Hematopoietic multipotent progenitor cell (in vitro differentiated cells): ENCODE data around the gene ABHD4. TPM values are rescaled to one million over a fixed set of nuclear protein-coding genes. Genes with fewer than 3 reads are reported as not detected.
"Not testable (repeated sequence)": the region's sequence is repeated elsewhere in the genome, so short reads cannot be mapped to it uniquely, and the experiment has no call there.

Experiments
- DNase-seq, 3 donors: peaks; one replicate each; pipeline ENCODE4 v3.0.0-alpha.2; 2011 to 2015; ENCODE audit warnings: low read depth in 2 of 3, low spot score in 2 of 3
- total RNA-seq: library from RNA; depleted of rRNA; stranded (reverse); fragments of >200 nt; gene quantifications from one replicate; pipeline ENCODE4 v1.2.3, GENCODE V29; 2012

The ABHD4 gene
- total RNA-seq, 1 donor, result 26.7 TPM

- DNase-seq, result peak in 2 of 3 donors; percentile 31
These were observed 36.2 kb upstream of the ABHD4 start for GRCh38 chr14:22561661-22562579.

DNA sequence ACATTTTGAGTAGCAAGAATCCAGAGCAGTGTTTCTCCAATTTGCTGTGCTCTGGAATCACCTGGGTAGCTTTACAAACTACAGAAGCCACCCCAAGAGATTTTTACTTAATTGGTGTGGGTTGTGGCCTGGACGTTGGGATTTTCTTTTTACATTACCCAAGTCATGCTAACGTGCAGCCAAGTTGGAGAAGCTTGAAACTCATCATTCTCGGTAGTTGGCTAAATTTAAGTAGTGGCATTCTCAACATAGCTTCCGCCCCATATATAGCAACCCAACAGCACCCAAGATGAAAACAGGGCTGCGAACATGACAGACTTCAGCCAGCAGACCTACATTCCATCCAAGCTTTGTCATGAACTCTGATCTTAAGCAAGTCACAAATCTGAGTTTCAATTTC, 34.1 kb upstream of the ABHD4 start:
- DNase-seq, result no peak

DNA sequence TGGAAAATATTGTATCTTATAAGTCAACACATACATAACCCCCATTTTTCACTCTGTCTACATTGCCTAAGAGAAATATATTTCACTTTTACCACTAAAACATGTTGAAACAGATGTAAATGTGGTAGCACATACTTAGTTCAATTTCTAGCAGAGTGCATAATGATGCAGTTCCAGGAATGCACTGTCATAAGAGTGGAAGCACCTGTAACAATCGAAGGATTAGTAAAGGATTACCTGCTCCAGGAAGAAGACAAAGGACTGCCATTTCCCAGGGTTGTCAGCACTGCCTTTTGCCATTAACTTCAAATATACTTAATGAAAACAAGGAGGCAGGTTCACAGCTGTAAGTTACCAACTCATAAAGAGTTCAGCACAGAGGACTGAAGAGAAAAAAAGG, 33.6 kb upstream of the ABHD4 start:
- no peak for DNase-seq

DNA sequence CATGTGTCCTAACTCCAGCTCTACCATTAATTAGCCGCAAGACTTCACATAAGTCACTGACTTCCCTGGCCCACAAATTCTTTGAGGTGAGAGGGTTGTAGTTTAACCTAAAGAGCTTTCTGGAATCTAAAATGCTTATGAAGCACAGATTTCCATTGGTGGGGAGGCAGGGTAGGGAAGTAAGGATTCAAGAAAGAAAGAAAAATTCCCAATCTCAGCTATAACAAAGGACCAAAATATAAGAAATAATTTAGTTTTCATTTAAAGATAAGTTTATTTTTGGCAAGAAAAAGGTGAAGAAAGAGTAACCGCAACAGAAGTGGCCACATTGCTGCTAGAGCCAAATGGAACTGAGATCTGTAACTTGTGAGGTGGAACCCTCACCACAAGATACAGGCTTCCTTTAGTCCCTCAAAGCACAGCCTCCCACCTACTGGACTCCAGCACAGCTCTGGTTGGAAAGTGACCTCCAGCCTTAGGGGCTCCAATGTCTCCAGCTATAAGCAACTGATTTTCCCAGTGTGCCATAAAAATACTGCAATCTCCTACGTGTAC, 32.6 kb upstream of the ABHD4 start:
- DNase-seq, result no peak

DNA sequence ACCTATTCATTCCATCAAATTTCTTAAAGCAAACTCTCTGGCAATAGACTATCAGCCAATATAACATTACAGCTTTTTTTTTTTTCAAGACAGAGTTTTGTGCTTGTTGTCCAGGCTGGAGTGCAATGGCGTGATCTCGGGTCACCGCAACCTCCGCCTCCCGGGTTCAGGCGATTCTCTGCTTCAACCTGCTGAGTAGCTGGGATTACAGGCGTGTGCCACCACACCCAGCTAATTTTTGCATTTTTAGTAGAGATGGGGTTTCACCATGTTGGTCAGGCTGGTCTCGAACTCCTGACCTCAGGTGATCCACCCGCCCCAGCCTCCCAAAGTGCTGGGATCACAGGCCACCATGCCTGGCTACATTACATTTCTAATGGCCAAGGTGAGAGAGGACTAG, 31.8 kb upstream of the ABHD4 start:
- DNase-seq, result not testable (repeated sequence)

DNA sequence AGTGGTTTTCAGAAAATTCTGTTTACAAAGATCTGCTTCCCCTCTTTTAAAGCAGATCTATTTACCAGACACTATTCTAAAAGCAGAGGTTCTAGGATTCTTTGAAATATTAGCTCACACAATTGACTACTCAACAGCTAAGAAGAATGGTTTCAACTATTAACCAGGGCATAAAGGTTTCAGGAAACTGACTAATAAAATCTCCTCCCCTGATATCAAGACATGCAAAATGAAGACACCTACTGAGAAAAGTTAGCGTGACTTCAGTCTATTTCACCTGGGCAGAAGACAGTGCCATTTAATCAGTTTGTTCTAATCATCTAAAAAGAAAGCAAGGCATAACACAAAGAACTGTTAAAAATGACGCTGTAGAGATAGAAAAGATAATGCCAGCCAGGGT, 31.3 kb upstream of the ABHD4 start:
- no peak for DNase-seq

DNA sequence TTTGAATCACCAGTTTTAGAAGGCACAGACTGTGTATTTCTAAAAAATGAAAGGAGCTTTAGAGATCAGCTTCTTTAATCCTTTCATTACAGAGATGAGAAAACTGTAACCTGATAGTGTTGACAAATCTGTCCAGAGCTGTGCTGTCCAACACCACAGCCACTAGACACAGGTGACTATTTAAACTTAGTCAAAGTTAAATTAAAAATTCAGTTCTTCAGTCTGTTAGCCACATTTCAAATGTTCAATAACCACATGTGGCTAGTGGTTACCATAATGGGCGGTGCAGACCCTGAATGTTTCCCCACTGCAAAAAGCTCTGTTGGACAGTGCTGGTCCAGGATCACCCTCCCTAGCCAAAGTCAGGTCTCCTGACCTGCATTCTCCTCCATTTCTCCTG, 30.7 kb upstream of the ABHD4 start:
- no peak for DNase-seq

GRCh38 chr14:22569106-22569736, 28.9 kb upstream of the ABHD4 start:
- DNase-seq, result no peak

DNA sequence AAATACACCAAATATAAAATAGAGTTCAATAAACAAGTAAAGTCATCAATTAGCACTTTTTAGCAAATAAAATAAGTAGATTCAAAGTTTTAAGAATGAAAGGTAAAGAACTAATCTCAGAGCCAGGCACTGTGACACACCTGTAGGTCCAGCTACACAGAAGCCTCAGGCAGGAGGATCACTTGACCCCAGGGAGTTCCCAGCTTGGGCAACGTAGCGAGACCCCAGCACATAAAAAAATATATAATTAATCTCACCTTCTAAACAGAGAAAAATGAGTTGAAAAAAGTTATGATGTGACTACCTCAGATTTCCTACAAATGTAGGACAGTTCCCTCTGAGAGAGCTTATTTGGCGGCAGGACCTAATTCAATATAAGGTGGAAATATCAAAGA, 28.4 kb upstream of the ABHD4 start:
- no peak for DNase-seq

GRCh38 chr14:22570132-22570949, 27.8 kb upstream of the ABHD4 start:
- DNase-seq, result peak; percentile 86 to 98 (median 94)

GRCh38 chr14:22572562-22573058, 25.5 kb upstream of the ABHD4 start:
- no peak for DNase-seq

- no peak for DNase-seq
These were observed 24.3 kb upstream of the ABHD4 start for GRCh38 chr14:22573804-22574203.

DNA sequence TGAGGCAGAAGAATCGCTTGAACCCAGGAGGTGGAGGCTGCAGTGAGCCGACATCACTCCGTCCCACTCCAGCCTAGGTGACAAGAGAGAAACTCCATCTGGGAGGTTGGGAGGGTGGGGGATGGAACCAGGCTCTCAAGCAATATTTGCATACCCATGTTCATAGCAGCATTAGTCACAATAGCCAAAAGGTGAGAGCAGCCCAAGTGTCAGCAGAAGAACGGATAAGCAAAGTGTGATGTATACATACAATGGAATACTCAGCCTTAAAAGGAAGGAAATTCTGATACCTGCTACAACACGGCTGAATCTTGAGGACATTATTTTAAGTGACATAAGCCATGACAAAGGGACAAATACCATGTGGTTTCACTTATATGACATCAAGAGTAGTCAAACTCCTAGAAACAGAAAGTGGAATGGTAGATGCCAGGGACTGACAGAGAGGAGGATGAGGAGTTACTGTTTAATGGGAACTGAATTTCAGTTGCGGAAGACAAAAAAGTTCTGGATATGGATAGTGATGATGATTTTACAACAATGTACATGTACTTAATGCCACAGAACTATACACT, 20.7 kb upstream of the ABHD4 start:
- no peak for DNase-seq

GRCh38 chr14:22579236-22579635, 18.9 kb upstream of the ABHD4 start:
- DNase-seq, result no peak

DNA sequence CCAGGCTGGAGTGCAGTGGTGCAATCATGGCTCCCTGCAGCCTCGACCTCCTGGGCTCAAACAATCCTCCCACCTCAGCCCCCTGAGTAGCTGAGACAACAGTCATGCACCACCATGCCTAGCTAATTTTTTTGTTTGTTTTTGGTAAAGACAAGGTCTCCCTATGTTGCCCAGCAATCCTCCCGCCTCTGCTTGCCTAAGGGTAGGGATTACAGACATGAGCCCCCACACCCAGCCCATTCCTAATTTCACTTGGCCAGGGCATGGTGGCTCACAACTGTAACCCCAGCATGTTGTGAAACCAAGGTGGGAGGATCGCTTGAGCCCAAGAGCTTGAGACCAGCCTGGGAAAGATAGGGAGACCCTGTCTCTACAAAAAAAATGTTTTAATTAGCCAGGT, 18.2 kb upstream of the ABHD4 start:
- DNase-seq, result no peak

- no peak for DNase-seq
These were observed 17.5 kb upstream of the ABHD4 start for GRCh38 chr14:22580625-22581024.

DNA sequence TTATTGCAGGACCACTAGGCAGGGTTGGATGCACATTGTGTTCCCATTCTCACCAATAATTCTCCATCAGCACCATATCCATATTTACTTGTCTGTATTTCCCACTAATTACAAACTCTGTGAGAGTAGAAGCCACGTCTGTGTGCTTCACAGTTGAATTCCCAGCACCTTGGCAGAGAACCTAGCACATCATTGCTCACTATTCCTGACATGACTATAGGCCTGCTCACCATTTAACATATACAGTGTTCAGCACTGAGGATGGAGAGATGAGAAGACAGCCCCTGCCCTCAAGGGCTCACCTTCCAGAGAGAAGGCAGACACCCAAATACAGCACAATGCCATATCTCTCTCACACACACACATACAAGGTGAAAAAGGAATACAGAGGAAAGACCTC, 14.1 kb upstream of the ABHD4 start:
- no peak for DNase-seq

DNA sequence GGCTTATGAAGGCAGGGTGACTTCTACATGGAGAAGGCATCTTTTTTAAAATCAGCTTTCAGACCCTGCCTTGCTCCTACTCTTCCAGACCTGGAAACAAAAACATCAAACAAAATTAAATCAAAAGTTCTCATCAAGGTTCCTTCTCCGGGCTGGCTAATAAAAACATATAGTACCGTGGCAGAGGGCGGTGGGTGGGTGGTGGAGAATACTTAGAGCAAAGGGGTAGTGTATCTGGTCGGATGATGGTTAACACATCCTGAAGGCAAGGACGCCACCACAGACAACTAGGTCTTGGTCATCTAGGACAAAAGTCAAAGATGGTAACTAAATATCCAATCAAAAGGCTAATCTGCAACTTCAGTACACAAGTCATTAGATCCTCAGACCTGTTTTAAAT, 10.9 kb upstream of the ABHD4 start:
- no peak for DNase-seq

DNA sequence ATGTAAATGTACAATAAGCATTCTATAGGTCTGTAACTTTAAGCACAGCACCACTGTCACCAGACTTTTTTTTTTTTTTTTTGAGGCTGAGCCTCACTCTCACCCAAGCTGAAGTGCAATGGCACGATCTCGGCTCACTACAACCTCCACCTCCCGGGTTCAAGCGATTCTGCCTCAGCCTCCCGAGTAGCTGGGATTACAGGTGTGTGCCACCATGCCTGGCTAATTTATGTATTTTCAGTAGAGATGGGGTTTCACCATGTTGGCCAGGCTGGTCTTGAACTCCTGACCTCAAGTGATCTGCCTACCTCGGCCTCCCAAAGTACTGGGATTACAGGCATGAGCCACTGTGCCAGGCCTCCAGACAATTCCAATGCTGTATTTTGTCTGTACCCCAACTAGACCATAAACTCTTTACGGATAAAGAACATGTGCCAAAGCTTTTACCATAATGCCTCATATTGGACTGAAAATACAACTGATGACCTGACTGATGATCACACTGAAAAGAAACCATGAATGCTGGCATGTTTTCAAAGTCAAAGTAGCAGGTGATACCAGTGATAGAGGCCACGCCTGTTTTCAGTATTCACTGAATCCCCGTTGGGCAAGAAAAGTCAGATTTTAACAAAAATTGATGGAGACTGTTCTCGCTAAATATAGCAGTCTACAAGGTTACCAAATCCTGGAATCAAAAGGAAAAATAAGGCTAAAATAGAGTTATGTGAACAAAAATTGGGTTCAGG, 10.2 kb upstream of the ABHD4 start:
- DNase-seq, result not testable (repeated sequence)
